Measurements from ENCODE around the gene MEAF6. TPM values are rescaled to one million over a fixed set of nuclear protein-coding genes. Genes with fewer than 3 reads are reported as not detected.

MEAF6 gene
- total and polyA plus RNA-seq, 11 donors: 27.4 to 55.7 (median 39.6) TPM

- Histone ChIP-seq H3K36me3 (peaks cover 0 to 3% (median 0%) of the 10 kb centered on the region in 9 donors), H3K27me3 (peaks cover 0 to under 1% (median 0%) of the 10 kb centered on the region in 9 donors), H3K4me3 (no peak overlapping the region), H3K9me3 (no peaks in the 10 kb centered on the region), H3K27ac (no peak overlapping the region), H3K4me1 (peaks cover 0 to 10% (median 4%) of the 10 kb centered on the region in 12 donors)
- ATAC-seq (no peak), DNase-seq (no peak)
- TF ChIP-seq CTCF (IDR thresholded peaks at IDR 0.05): no peak
- no peak for TF ChIP-seq POLR2A (IDR thresholded peaks at IDR 0.05)
- intact Hi-C loops (cut with DNase I): loop anchor here in 1 of 10 donors (5.0 kb wide), 1 partner anchor 226 kb away; no protein-coding TSS in a partner anchor
These were observed 58.0 kb downstream of the MEAF6 start for GRCh38 chr1:37456614-37457013.

GRCh38 chr1:37455516-37455915 lies 59.0 kb downstream of the MEAF6 start:
- no peak for ATAC-seq
- TF ChIP-seq POLR2A (IDR thresholded peaks at IDR 0.05) (no peak), CTCF (IDR thresholded peaks at IDR 0.05) (no peak)
- Histone ChIP-seq H3K9me3 (no peaks in the 10 kb centered on the region), H3K4me1 (peaks cover 0 to 10% (median 4%) of the 10 kb centered on the region in 12 donors), H3K36me3 (no peaks in the 10 kb centered on the region), H3K27me3 (peaks cover 0 to 6% (median 0%) of the 10 kb centered on the region in 9 donors), H3K4me3 (peak overlapping the region in 1 of 12 donors; percentile 34), H3K27ac (peak overlapping the region in 8 of 12 donors; percentile 5 to 64 (median 46))
- intact Hi-C loops (cut with DNase I): loop anchor here (1.0 to 5.0 kb wide), 6 partner anchors 31 to 227 kb away; no protein-coding TSS in a partner anchor
- 90 to 92% (median 90%) methylated on average over 10 of the region's 10 CpGs for WGBS, 4 donors
- no peak for DNase-seq

- no peaks in the 10 kb centered on the region for H3K36me3 ChIP-seq
- no peaks in the 10 kb centered on the region for H3K9me3 ChIP-seq
- WGBS, 4 donors: 66 to 88% (median 80%) methylated on average over 6 to 7 of the region's 7 CpGs
- H3K27me3 ChIP-seq: peaks cover 0 to 17% (median under 1%) of the 10 kb centered on the region in 9 donors
- TF ChIP-seq CTCF (IDR thresholded peaks at IDR 0.05): no peak
- TF ChIP-seq POLR2A (IDR thresholded peaks at IDR 0.05): no peak
- intact Hi-C loops (cut with DNase I): loop anchor here in 9 of 10 donors (1.0 to 5.0 kb wide), 6 partner anchors 31 to 229 kb away; no protein-coding TSS in a partner anchor
- DNase-seq: no peak
- ATAC-seq: no peak
- peaks cover 0 to 16% (median 4%) of the 10 kb centered on the region in 12 donors for H3K4me1 ChIP-seq
- H3K27ac ChIP-seq: no peak overlapping the region
- no peak overlapping the region for H3K4me3 ChIP-seq
These were observed 60.9 kb downstream of the MEAF6 start for GRCh38 chr1:37453647-37454046.

- 61 to 80% (median 70%) methylated on average over 5 to 6 of the region's 6 CpGs for WGBS, 4 donors
- H3K4me1 ChIP-seq: peaks cover 0 to 16% (median 4%) of the 10 kb centered on the region in 12 donors
- no peak for TF ChIP-seq POLR2A (IDR thresholded peaks at IDR 0.05)
- TF ChIP-seq CTCF (IDR thresholded peaks at IDR 0.05): no peak
- no peaks in the 10 kb centered on the region for H3K9me3 ChIP-seq
- H3K4me3 ChIP-seq: no peak overlapping the region
- no peak for DNase-seq
- intact Hi-C loops (cut with DNase I): loop anchor here in 3 of 10 donors (2.0 to 5.0 kb wide), 2 partner anchors 32 to 230 kb away; no protein-coding TSS in a partner anchor
- H3K27me3 ChIP-seq: peaks cover 0 to 23% (median 4%) of the 10 kb centered on the region in 9 donors
- no peak for ATAC-seq
- H3K36me3 ChIP-seq: no peaks in the 10 kb centered on the region
- no peak overlapping the region for H3K27ac ChIP-seq
These were observed 62.1 kb downstream of the MEAF6 start for GRCh38 chr1:37452416-37452815.
